ENCODE results near the gene MSI2. TPM values are rescaled to one million over a fixed set of nuclear protein-coding genes. Genes with fewer than 3 reads are reported as not detected.

Gene MSI2
- total and polyA plus RNA-seq, 9 of the 15 experiments (the other 6 are each of a cell fraction or from before 2014, with no cell fraction given) = 4.6 to 61.8 (median 42.4) TPM

- TF ChIP-seq ZBTB40 (IDR thresholded peaks at IDR 0.05) (peak; percentile 62; the same call in 1 of the 2 replicates), ZBTB40 (CRISPR knock-in tag; IDR thresholded peaks at IDR 0.05) (no peak), CTCF (IDR thresholded peaks at IDR 0.05 in 2 of 3, conservative IDR thresholded peaks at IDR 0.05 in 1 of 3; ENCODE audit: insufficient read depth in 2 of 3, low read depth in 1 of 3, low read length in 3 of 3) (0 out of 6 replicates have a peak, but pooled peaks of 1 of the 3 experiments have one; percentile 0), MLLT1 (IDR thresholded peaks at IDR 0.05) (peak in 1 of 2 experiments; percentile 68; a peak in 1 of 4 replicates), TBL1XR1 (IDR thresholded peaks at IDR 0.05; ENCODE audit: low read length in 2 of 2) (peak in 1 of 2 experiments; percentile 51; a peak in 1 of 4 replicates), EP300 (IDR thresholded peaks at IDR 0.05; ENCODE audit: low read length) (peak; percentile 64; the same call in 1 of the 2 replicates), ZNF274 (IDR thresholded peaks at IDR 0.05; ENCODE audit: borderline replicate concordance, low read depth, low read length) (no peak), ZNF184 (CRISPR knock-in tag; IDR thresholded peaks at IDR 0.05) (no peak), PRDM10 (IDR thresholded peaks at IDR 0.05; ENCODE audit: partially characterized antibody) (peak; percentile 44)
Measured at GRCh38 chr17:57284984-57285646, 28.8 kb downstream of the MSI2 start (continued).

All from K562 (cell line).